Measurements from ENCODE around the gene SFRP5. TPM values are rescaled to one million over a fixed set of nuclear protein-coding genes. Genes with fewer than 3 reads are reported as not detected.
A peak's percentile ranks its signal among the peaks of the same experiment; 100 is the strongest.

The SFRP5 gene
- total RNA-seq, 4 donors from 2014 or later, result 0.25 to 2.2 (median 0.93) TPM; not detected in 1

GRCh38 chr10:97765201-97765600 lies 6.6 kb downstream of the SFRP5 start:
- H3K27ac ChIP-seq, result no peak overlapping the region
- peak; percentile 50 to 60 for ATAC-seq
- DNase-seq, result peak; percentile 20 to 42
- intact Hi-C loops (cut with DNase I; ENCODE audit: low total_unique reads) (no loop called here), in situ Hi-C loops (cut with MboI; ENCODE audit: low sequenced_read_pairs in 4 of 4) (loop anchor here in 1 of 4 donors (25.0 kb wide), 1 partner anchor 272 kb away; the partner anchor contains the start of gene CRTAC1)
- H3K36me3 ChIP-seq, result peaks cover 0 to 3% of the 10 kb centered on the region in 2 donors
- peaks cover 6 to 12% (median 7%) of the 10 kb centered on the region in 3 donors for H3K27me3 ChIP-seq
- H3K9me3 ChIP-seq, result no peaks in the 10 kb centered on the region
- TF ChIP-seq POLR2A (IDR thresholded peaks at IDR 0.05) (no peak), CTCF (IDR thresholded peaks at IDR 0.05 in 4 of 5, conservative IDR thresholded peaks at IDR 0.05 in 1 of 5) (no peak)
- no peak overlapping the region for H3K4me3 ChIP-seq
- H3K4me1 ChIP-seq, result peaks cover 0 to 23% of the 10 kb centered on the region in 2 donors

- no peak for DNase-seq
- intact Hi-C loops (cut with DNase I; ENCODE audit: low total_unique reads), result no loop called here
- TF ChIP-seq CTCF (IDR thresholded peaks at IDR 0.05 in 4 of 5, conservative IDR thresholded peaks at IDR 0.05 in 1 of 5) (no peak), POLR2A (IDR thresholded peaks at IDR 0.05) (no peak)
Observed at GRCh38 chr10:97764519-97764931, 7.3 kb downstream of the SFRP5 start.

GRCh38 chr10:97763947-97764346 lies 7.9 kb downstream of the SFRP5 start:
- Histone ChIP-seq H3K4me1 (peaks cover 0 to 23% of the 10 kb centered on the region in 2 donors), H3K36me3 (peaks cover 0 to 14% of the 10 kb centered on the region in 2 donors), H3K27me3 (no peaks in the 10 kb centered on the region), H3K4me3 (no peak overlapping the region), H3K9me3 (no peaks in the 10 kb centered on the region), H3K27ac (no peak overlapping the region)
- ATAC-seq (no peak), DNase-seq (no peak)
- TF ChIP-seq POLR2A (IDR thresholded peaks at IDR 0.05), result no peak
- no peak for TF ChIP-seq CTCF (IDR thresholded peaks at IDR 0.05 in 4 of 5, conservative IDR thresholded peaks at IDR 0.05 in 1 of 5)
- intact Hi-C loops (cut with DNase I; ENCODE audit: low total_unique reads), result no loop called here
- in situ Hi-C loops (cut with MboI; ENCODE audit: low sequenced_read_pairs in 4 of 4), result loop anchor here in 1 of 4 donors (25.0 kb wide), 1 partner anchor 273 kb away; the partner anchor contains the start of gene CRTAC1

More at GRCh38 chr10:97764519-97764931, 7.3 kb downstream of the SFRP5 start:
- Histone ChIP-seq H3K27ac (no peak overlapping the region), H3K9me3 (no peaks in the 10 kb centered on the region), H3K4me1 (peaks cover 0 to 23% of the 10 kb centered on the region in 2 donors), H3K36me3 (peaks cover 0 to 9% of the 10 kb centered on the region in 2 donors), H3K4me3 (no peak overlapping the region), H3K27me3 (peaks cover 0 to 6% (median under 1%) of the 10 kb centered on the region in 3 donors)
- no peak for ATAC-seq
- in situ Hi-C loops (cut with MboI; ENCODE audit: low sequenced_read_pairs in 4 of 4), result loop anchor here in 1 of 4 donors (25.0 kb wide), 1 partner anchor 273 kb away; the partner anchor contains the start of gene CRTAC1

- no peak overlapping the region for H3K4me3 ChIP-seq
- no peak for DNase-seq
- no peak for ATAC-seq
- peaks cover 0 to 15% of the 10 kb centered on the region in 2 donors for H3K36me3 ChIP-seq
- no peak overlapping the region for H3K27ac ChIP-seq
- TF ChIP-seq CTCF (IDR thresholded peaks at IDR 0.05 in 4 of 5, conservative IDR thresholded peaks at IDR 0.05 in 1 of 5), result no peak
- TF ChIP-seq POLR2A (IDR thresholded peaks at IDR 0.05), result no peak
- in situ Hi-C loops (cut with MboI; ENCODE audit: low sequenced_read_pairs in 4 of 4), result loop anchor here in 1 of 4 donors (25.0 kb wide), 1 partner anchor 274 kb away; the partner anchor contains the start of gene CRTAC1
- intact Hi-C loops (cut with DNase I; ENCODE audit: low total_unique reads), result no loop called here
- H3K9me3 ChIP-seq, result no peaks in the 10 kb centered on the region
- H3K27me3 ChIP-seq, result no peaks in the 10 kb centered on the region
- H3K4me1 ChIP-seq, result peaks cover 0 to 23% of the 10 kb centered on the region in 2 donors
Observed at GRCh38 chr10:97763411-97763810, 8.4 kb downstream of the SFRP5 start.

Data from gastrocnemius medialis (tissue), 4 donors.